Body of pancreas (tissue), 4 donors: Measurements from ENCODE around the gene VPS50.
A peak's percentile ranks its signal among the peaks of the same experiment; 100 is the strongest.

ENCODE experiments used
- POLR2A ChIP-seq, 3 donors: fragments of 450-650 bp; IDR thresholded peaks; one replicate each; pipeline ENCODE4 v1.6.1; 2016; ENCODE audit warnings: antibody characterized with exemption in 3 of 3, mild to moderate bottlenecking in 2 of 3
- TF ChIP-seq, protein P1 (sequence below), 7 experiments: fragments of 450-650 bp in 4 of 7; fragments of 200-600 bp in 3 of 7; sonication (generic) in 3 of 7; IDR thresholded peaks; one replicate each; pipeline ENCODE4 v1.5.1; 2016 to 2019; ENCODE audit warnings: antibody characterized with exemption in 7 of 7

DNA sequence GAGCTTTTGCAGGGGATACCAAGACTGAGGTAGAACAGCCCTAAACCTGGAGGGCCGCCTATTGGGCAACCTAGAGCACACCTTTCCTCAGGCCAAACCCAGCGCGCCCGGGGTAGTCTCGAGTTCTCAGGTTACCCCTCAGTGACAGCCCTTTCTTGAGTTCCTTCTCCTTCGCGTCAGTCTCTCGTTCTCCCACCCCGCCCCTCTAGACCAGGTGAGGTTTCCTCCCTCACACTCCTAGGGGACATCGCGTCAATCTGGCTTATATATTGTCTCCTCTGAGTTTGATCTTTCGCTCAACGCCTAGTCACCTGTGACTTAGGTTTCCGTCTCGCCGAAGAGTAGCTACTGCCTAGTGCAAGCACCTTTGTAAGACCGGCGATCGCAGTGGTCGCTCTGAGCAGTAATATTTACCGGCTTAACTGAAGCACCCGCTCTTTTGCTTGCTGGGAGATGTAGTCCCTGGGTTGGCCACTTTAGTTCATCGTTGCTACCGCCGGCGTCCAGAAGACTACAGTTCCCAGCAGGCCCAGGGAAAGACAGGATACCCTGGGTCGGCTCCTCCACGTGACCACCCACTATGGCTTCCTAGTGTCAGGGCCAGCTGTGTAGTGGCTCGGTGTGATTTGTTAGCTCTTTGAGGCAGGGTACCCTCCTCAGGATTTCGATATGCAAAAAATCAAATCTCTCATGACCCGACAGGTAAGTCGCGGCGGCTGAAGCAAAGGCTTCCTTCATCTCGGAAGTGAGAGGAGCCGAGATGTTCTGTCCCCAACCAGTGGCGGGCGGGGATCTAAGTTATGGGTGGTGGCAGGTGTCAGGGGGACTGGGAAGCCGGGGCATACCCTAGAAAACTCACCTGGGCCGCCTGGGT, at the start of gene VPS50:
- TF ChIP-seq, protein P1, sequence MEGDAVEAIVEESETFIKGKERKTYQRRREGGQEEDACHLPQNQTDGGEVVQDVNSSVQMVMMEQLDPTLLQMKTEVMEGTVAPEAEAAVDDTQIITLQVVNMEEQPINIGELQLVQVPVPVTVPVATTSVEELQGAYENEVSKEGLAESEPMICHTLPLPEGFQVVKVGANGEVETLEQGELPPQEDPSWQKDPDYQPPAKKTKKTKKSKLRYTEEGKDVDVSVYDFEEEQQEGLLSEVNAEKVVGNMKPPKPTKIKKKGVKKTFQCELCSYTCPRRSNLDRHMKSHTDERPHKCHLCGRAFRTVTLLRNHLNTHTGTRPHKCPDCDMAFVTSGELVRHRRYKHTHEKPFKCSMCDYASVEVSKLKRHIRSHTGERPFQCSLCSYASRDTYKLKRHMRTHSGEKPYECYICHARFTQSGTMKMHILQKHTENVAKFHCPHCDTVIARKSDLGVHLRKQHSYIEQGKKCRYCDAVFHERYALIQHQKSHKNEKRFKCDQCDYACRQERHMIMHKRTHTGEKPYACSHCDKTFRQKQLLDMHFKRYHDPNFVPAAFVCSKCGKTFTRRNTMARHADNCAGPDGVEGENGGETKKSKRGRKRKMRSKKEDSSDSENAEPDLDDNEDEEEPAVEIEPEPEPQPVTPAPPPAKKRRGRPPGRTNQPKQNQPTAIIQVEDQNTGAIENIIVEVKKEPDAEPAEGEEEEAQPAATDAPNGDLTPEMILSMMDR (IDR thresholded peaks at IDR 0.05): peak in 2 of 7 experiments; percentile 24 to 30
- TF ChIP-seq POLR2A (IDR thresholded peaks at IDR 0.05): peak; percentile 48 to 90 (median 86)
